ENCODE measurements around the gene PSD2. TPM values are rescaled to one million over a fixed set of nuclear protein-coding genes. Genes with fewer than 3 reads are reported as not detected.

The PSD2 gene
- total RNA-seq, 1 donor from 2014 or later: 0.15 TPM

DNA sequence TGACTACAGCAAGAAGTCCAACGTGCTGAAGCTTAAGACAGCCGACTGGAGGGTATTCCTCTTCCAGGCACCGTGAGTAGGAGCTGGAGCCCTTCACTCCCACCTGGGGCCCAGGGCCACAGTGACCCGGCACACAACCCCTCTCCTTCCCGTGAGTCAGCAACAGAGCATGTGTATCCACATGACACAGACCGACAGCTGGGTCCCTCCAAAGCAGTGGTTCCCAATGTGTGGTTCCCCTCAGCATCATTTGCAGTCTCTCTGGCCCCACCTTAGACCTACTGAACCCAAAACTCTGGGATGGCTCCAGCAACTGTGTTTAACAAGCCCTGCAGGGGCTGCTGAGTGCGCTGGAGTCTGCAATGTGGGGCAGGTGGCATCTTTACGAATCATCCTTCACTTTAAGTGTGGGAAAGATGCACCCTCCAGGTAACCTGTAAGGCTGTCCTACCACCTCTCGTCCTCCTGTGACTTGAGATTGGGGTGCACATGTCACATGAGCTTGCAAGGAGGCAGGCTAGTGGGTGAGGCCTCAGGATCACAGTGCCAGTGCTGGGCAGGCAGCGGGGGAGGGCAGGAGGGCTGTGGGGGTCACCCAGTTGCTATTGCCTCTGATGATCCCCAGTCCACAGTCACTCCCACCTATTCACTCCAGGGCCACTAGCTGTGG lies 42.2 kb downstream of the PSD2 start:
- Mint-ChIP-seq H3K27me3 (ENCODE audit: unreplicated experiment) (peaks cover 7% of the 10 kb centered on the region), H3K9me3 (ENCODE audit: unreplicated experiment) (no peaks in the 10 kb centered on the region), H3K36me3 (ENCODE audit: low read depth, unreplicated experiment) (peaks cover 2% of the 10 kb centered on the region), H3K4me3 (ENCODE audit: unreplicated experiment) (no peak overlapping the region), H3K4me1 (ENCODE audit: unreplicated experiment) (peaks cover 1% of the 10 kb centered on the region), H3K27ac (ENCODE audit: unreplicated experiment) (no peak overlapping the region)
- DNase-seq (ENCODE audit: low spot score): no peak
- TF ChIP-seq, protein P1, sequence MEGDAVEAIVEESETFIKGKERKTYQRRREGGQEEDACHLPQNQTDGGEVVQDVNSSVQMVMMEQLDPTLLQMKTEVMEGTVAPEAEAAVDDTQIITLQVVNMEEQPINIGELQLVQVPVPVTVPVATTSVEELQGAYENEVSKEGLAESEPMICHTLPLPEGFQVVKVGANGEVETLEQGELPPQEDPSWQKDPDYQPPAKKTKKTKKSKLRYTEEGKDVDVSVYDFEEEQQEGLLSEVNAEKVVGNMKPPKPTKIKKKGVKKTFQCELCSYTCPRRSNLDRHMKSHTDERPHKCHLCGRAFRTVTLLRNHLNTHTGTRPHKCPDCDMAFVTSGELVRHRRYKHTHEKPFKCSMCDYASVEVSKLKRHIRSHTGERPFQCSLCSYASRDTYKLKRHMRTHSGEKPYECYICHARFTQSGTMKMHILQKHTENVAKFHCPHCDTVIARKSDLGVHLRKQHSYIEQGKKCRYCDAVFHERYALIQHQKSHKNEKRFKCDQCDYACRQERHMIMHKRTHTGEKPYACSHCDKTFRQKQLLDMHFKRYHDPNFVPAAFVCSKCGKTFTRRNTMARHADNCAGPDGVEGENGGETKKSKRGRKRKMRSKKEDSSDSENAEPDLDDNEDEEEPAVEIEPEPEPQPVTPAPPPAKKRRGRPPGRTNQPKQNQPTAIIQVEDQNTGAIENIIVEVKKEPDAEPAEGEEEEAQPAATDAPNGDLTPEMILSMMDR (IDR thresholded peaks at IDR 0.05; ENCODE audit: unreplicated experiment): no peak

DNA sequence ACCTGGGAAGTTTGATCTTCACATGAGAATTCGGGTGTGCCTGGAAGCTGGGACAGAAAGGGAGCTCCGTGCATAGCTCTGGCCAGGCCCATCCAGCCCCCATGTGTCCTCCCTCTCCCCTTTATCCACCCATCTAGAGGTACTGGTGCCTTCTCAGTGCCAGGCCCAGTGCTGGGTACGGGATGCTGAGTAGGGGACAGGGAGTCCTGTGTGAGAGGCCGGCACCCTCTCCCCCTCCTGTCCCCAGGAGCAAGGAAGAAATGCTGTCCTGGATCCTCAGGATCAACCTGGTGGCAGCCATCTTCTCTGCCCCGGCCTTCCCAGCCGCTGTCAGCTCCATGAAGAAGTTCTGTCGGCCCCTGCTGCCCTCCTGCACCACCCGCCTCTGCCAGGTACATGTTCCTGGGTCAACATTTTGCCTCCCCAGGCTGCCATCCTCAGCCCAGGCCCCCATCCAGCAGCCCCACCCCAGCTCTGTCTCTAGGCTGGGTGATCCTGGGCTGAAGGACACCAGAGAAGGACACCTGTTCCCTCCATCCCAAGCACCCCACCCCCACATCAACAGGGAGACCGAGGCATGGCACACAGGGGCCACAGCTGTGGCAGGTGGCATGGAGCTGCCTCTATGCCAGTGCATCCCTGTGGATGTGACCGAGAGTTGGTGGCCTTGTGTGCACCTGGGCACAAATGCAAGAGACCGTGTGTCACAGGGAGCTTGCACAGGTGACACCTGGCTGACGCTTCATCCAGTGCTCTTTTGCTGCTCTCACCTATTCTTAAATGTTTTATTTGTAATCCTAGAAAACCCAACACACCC lies 43.0 kb downstream of the PSD2 start:
- TF ChIP-seq, protein P1 (IDR thresholded peaks at IDR 0.05; ENCODE audit: unreplicated experiment): no peak
- Mint-ChIP-seq H3K4me1 (ENCODE audit: unreplicated experiment) (peaks cover 2% of the 10 kb centered on the region), H3K27me3 (ENCODE audit: unreplicated experiment) (peaks cover 7% of the 10 kb centered on the region), H3K36me3 (ENCODE audit: low read depth, unreplicated experiment) (peaks cover 3% of the 10 kb centered on the region), H3K4me3 (ENCODE audit: unreplicated experiment) (no peak overlapping the region), H3K9me3 (ENCODE audit: unreplicated experiment) (no peaks in the 10 kb centered on the region), H3K27ac (ENCODE audit: unreplicated experiment) (no peak overlapping the region)
- no peak for DNase-seq (ENCODE audit: low spot score)

DNA sequence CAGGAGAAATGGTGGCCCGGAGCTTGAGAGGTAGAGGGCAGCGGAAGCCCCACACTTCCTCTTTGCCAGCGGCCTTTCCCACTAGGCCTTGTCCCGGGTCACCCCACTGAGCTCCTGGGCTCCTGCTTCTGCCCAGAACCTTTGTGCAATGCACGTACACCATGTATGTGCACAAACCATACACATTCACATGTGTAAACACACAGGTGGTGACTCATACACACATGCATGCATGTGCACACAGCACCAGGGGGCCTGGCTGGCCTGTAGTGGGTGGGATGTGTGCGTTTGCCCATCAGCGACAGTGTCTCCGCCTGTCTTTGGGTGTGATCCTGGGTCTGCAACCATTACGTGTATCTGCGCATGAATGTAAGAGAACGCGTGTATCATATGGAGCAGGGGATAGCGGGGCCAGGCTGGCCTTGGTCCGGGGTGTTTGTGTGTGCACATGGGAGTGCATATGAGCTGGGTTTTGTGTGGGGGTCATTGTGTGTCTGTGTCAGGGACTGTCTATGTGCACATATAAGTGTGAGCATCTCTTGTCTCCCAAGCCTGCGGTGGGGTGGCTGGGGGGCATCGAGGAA lies 43.7 kb downstream of the PSD2 start:
- TF ChIP-seq, protein P1 (IDR thresholded peaks at IDR 0.05; ENCODE audit: unreplicated experiment): no peak
- Mint-ChIP-seq H3K27ac (ENCODE audit: unreplicated experiment) (no peak overlapping the region), H3K9me3 (ENCODE audit: unreplicated experiment) (no peaks in the 10 kb centered on the region), H3K4me3 (ENCODE audit: unreplicated experiment) (no peak overlapping the region), H3K4me1 (ENCODE audit: unreplicated experiment) (peaks cover 2% of the 10 kb centered on the region), H3K36me3 (ENCODE audit: low read depth, unreplicated experiment) (peaks cover 3% of the 10 kb centered on the region), H3K27me3 (ENCODE audit: unreplicated experiment) (peaks cover 8% of the 10 kb centered on the region)
- DNase-seq (ENCODE audit: low spot score): no peak

DNA sequence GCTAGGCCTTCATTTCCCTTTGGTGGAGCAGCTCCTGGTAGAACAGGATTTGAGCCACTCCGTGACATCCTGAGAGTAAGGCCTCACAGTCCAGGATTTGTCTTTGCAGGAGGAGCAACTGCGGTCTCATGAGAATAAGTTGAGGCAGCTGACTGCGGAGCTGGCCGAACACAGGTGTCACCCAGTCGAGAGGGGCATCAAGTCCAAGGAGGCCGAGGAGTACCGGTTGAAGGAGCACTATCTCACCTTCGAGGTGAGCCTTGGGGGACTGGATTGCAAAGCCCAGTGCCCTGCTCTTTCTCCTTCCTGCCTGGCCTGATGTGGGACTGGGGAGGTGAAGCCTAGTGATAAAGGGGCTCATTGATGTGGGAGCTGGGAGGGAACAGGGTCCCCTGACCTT lies 44.3 kb downstream of the PSD2 start:
- DNase-seq (ENCODE audit: low spot score): no peak

More for the DNA sequence above, 44.3 kb downstream of the PSD2 start:
- H3K4me1 Mint-ChIP-seq (ENCODE audit: unreplicated experiment): peaks cover 2% of the 10 kb centered on the region
- H3K9me3 Mint-ChIP-seq (ENCODE audit: unreplicated experiment): no peaks in the 10 kb centered on the region
- H3K36me3 Mint-ChIP-seq (ENCODE audit: low read depth, unreplicated experiment): peaks cover 3% of the 10 kb centered on the region
- no peak overlapping the region for H3K27ac Mint-ChIP-seq (ENCODE audit: unreplicated experiment)
- peaks cover 12% of the 10 kb centered on the region for H3K27me3 Mint-ChIP-seq (ENCODE audit: unreplicated experiment)
- H3K4me3 Mint-ChIP-seq (ENCODE audit: unreplicated experiment): no peak overlapping the region
- TF ChIP-seq, protein P1 (IDR thresholded peaks at IDR 0.05; ENCODE audit: unreplicated experiment): no peak

All from endothelial cell (in vitro differentiated cells).